Measurements from ENCODE around the gene SUN1.

- no peak for TF ChIP-seq ZNF70 (CRISPR knock-in tag; IDR thresholded peaks at IDR 0.05)
- TF ChIP-seq ARNTL (CRISPR knock-in tag; IDR thresholded peaks at IDR 0.05; ENCODE audit: borderline replicate concordance, low read depth): no peak
- no peak for TF ChIP-seq TCF4 (CRISPR knock-in tag; IDR thresholded peaks at IDR 0.05; ENCODE audit: borderline replicate concordance)
- TF ChIP-seq RARB (CRISPR knock-in tag; IDR thresholded peaks at IDR 0.05): no peak
- TF ChIP-seq PATZ1 (CRISPR knock-in tag; IDR thresholded peaks at IDR 0.05; ENCODE audit: borderline replicate concordance): no peak
- no peak for TF ChIP-seq ZC3H10 (CRISPR knock-in tag; IDR thresholded peaks at IDR 0.05)
- no peak for TF ChIP-seq CSRNP3 (CRISPR knock-in tag; IDR thresholded peaks at IDR 0.05)
- no peak for TF ChIP-seq TSHZ2 (CRISPR knock-in tag; IDR thresholded peaks at IDR 0.05)
- no peak for TF ChIP-seq ZFP3 (CRISPR knock-in tag; IDR thresholded peaks at IDR 0.05)
- TF ChIP-seq BACH2 (CRISPR knock-in tag; IDR thresholded peaks at IDR 0.05; ENCODE audit: borderline replicate concordance): no peak
- no peak for TF ChIP-seq OSR1 (CRISPR knock-in tag; IDR thresholded peaks at IDR 0.05)
Observed at GRCh38 chr7:857661-858060, 25.4 kb downstream of the SUN1 start.

Measured in SK-N-SH treated with all-trans-retinoic acid at 6 μM for 48 hours (cell line).